Activated T-cell treated with anti-CD3 and anti-CD28 coated beads, Interleukin-2, amount 50 U/mL, for 4 hours (primary cell): Measurements from ENCODE around the gene KCNJ11. TPM values are rescaled to one million over a fixed set of nuclear protein-coding genes. Genes with fewer than 3 reads are reported as not detected.

Source experiments
- ATAC-seq, 2 donors: fragments of 200-7000 bp; cut with Tn5 transposase; one replicate each; pipeline ENCODE4 v1.10.0; 2021
- DNase-seq: peaks from one replicate; pipeline ENCODE4 v3.0.0-alpha.2; 2020
- H3K27me3 Mint-ChIP-seq: one replicate; pipeline ENCODE4 v1.8.0; 2021; ENCODE audit warnings: low read depth, mixed read lengths
- H3K36me3 Mint-ChIP-seq: one replicate; pipeline ENCODE4 v1.8.0; 2022; ENCODE audit warnings: mixed read lengths; ENCODE audit not compliant: insufficient read depth
- H3K4me1 Mint-ChIP-seq: one replicate; pipeline ENCODE4 v1.8.0; 2021; ENCODE audit warnings: low read depth, mixed read lengths
- H3K4me3 Mint-ChIP-seq: one replicate; pipeline ENCODE4 v1.8.0; 2021; ENCODE audit warnings: mild to moderate bottlenecking, moderate library complexity, mixed read lengths
- H3K9me3 Mint-ChIP-seq: one replicate; pipeline ENCODE4 v1.8.0; 2021; ENCODE audit warnings: mixed read lengths
- total RNA-seq, 3 donors: library from RNA; stranded (reverse); gene quantifications; one replicate each; pipeline ENCODE4 v1.2.1, GENCODE V29; 2021

The KCNJ11 gene
- total RNA-seq, 3 donors from 2014 or later, result 0.60 to 0.95 (median 0.68) TPM

DNA sequence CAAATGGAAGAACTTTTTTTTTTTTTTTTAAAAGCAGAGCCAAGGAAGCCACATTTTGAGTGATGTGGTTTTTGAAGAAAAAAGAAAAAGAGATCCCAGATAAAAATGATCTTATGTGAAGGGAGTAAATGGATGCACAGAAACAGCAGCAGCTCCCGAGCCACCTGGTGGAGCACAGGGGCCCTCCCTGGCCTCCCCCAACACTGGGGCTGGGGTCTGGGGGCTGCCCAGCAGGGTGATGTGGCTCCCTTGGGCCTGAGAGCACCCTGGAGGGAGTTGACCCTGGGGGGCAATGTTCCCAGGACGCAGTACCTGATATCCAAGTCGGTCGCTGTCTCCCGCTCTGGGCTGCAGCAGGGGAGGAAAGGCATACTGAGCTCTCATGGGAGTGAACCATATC, 26.5 kb upstream of the KCNJ11 start:
- DNase-seq (no peak), ATAC-seq (no peak)
- Mint-ChIP-seq H3K36me3 (no peaks in the 10 kb centered on the region), H3K9me3 (no peaks in the 10 kb centered on the region), H3K4me1 (peaks cover 2% of the 10 kb centered on the region), H3K27me3 (peaks cover 31% of the 10 kb centered on the region), H3K4me3 (no peak overlapping the region)

DNA sequence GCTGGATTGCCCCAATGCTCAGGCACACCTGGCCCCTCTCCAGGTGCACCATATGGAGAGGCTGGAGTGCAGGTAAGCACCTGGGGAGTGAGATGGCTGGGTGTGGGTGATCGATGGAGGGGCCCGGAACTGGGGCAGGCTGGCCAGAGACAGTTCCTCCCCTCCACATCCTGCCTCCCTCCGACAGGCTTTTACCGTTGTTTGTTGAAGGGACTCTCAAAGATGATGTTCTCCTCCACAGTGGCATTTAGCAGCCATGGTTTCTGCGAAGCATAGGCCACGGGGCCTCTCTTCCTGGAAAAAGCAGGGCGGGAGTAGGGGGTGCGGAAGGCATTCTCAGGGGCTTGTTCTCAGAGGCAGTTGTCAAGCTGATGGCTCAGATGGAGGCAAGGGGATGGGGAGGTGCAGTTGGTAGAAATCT, 25.9 kb upstream of the KCNJ11 start:
- DNase-seq, result no peak
- H3K4me3 Mint-ChIP-seq, result no peak overlapping the region
- peaks cover 31% of the 10 kb centered on the region for H3K27me3 Mint-ChIP-seq
- peaks cover 2% of the 10 kb centered on the region for H3K4me1 Mint-ChIP-seq
- ATAC-seq, result no peak
- no peaks in the 10 kb centered on the region for H3K9me3 Mint-ChIP-seq
- no peaks in the 10 kb centered on the region for H3K36me3 Mint-ChIP-seq

DNA sequence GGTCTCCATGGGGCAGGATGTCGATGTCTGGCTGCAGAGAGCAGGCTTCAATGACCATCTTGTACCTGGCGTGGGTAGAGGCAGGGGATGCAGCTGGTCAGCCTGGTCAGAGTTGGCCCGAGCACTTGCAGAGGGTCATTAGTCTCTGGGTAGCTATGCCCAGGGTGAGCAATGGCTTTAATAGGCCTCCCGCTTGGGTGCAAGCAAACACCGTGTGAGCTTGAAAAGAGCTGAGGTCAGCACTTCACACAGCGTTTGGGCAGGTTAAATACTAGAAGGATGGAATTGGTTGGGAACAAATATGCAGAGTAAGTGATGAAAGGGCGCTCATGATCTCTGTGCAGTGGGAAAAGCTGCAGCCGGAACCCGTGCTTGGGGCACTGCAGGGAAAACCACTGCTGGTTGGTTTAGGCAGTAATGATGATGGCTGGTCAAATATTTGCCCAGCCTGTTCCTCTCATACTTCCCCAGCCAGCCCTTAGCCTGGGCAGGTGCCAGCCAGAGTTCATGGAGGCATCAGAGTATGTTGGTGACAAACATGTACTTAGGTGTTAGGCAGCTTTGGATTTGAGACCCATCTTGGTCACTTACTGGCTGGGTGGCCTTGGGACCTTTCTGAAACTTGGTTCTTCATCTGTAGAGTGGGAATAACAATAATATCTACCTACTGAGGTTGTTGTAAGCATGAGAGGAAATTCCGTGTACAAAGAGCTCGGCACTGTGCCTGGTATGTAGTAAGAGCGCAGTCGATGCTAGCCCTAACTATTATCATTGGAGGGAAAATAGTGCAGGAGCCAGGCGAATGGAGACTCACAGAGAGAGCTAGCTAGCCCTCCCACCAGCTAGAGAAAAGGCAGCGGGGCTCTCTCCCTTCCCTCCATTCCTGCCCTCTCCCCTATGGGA, 25.2 kb upstream of the KCNJ11 start:
- no peak for DNase-seq
- H3K4me3 Mint-ChIP-seq, result no peak overlapping the region
- no peaks in the 10 kb centered on the region for H3K36me3 Mint-ChIP-seq
- ATAC-seq, result no peak
- H3K9me3 Mint-ChIP-seq, result no peaks in the 10 kb centered on the region
- H3K4me1 Mint-ChIP-seq, result peaks cover 2% of the 10 kb centered on the region
- H3K27me3 Mint-ChIP-seq, result peaks cover 30% of the 10 kb centered on the region

DNA sequence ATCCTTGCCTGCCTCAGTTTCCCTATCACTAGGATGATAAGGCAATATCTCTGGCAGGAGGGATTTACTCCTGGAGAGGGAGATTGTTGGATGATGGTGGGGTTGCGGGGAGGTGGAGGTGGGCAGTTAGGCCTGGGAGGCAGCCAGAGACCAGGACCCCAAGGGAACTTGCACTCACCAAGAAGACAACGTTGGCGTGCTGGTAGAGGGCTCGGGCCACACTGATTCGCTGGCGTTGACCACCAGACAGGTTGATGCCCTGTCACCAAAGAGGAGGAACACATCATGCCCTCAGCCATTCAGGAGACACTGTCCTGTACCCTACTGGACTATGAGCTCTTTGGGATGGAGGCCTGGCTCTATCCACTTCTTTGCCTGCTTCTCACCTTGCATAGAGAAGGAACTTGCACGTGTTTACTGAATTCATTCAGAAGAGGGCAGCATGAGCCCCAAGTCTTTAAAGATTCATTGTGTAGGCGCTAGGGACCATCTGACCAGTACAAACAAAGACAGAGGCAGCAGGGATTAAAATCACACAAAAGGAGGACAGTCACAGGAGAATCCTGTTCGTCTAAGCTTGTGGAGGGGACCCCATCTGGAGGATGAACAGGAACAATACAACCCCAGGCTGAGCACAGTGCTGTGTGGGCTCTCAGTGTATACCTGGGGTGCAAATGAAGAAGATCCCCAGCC, 24.2 kb upstream of the KCNJ11 start:
- no peak for ATAC-seq
- Mint-ChIP-seq H3K36me3 (no peaks in the 10 kb centered on the region), H3K27me3 (peaks cover 24% of the 10 kb centered on the region), H3K4me1 (peaks cover 2% of the 10 kb centered on the region), H3K4me3 (no peak overlapping the region), H3K9me3 (no peaks in the 10 kb centered on the region)
- DNase-seq, result no peak

DNA sequence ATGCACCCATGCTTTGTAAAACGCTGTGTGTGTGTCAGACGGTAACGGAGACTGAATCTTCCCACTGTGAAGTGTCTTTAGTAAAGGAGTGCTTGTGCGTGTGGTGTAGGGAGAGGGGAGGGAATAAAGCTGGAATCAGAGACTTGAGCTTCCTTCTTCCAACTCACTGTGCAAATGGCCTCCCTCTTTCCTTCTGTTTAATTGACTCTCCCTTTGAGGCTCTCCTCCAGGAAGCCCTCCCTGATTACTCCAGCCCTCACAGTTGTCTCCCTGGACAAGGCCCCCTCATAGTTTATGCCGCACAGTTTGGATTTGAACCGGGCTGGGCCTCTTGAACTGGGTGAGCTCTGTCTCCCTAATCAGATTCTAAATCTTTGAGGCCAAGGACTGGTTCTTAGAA, 23.0 kb upstream of the KCNJ11 start:
- no peaks in the 10 kb centered on the region for H3K36me3 Mint-ChIP-seq

DNA sequence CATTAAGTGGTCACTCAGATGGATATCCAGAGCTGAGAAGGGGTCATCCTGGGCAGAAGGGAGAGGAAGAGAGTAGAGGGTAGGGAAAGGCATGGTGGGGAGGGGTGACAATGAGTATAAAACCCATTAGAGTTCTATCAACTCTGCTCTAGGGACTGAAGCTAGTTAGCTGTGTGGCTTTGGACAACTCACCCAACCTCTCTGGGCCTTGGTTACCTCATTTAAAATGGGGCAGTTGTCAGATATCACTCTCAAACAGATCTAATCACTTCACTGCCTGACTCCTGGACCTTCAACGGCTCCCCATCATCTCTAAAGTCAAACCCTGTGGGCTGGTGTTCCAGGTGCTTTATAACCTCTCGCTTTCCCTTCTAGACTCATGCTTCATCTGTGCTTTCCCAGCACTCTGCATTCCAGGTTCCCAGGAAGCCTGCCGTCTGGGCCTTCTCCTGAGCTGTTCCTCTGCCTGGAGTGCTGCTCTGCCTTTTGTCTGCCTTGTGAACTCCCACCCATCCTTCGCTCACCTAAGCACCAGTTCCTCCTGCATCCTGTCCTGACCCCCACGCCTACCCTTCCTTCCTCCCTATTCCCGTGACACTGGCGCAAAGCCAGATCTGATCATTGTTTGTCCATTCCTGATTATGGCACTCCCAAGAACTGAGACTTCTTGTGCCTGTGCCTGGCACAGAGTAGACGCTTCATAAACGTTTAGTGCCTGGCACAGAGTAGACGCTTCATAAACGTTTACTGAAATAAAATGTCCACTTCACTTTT, 22.3 kb upstream of the KCNJ11 start:
- peaks cover 2% of the 10 kb centered on the region for H3K4me1 Mint-ChIP-seq
- H3K4me3 Mint-ChIP-seq, result no peak overlapping the region
- no peaks in the 10 kb centered on the region for H3K36me3 Mint-ChIP-seq
- DNase-seq, result no peak
- no peaks in the 10 kb centered on the region for H3K9me3 Mint-ChIP-seq
- H3K27me3 Mint-ChIP-seq, result peaks cover 20% of the 10 kb centered on the region
- ATAC-seq, result no peak

More for the DNA sequence above, 23.0 kb upstream of the KCNJ11 start:
- Mint-ChIP-seq H3K4me3 (no peak overlapping the region), H3K27me3 (peaks cover 23% of the 10 kb centered on the region), H3K4me1 (peaks cover 2% of the 10 kb centered on the region), H3K9me3 (no peaks in the 10 kb centered on the region)
- DNase-seq (no peak), ATAC-seq (no peak)

DNA sequence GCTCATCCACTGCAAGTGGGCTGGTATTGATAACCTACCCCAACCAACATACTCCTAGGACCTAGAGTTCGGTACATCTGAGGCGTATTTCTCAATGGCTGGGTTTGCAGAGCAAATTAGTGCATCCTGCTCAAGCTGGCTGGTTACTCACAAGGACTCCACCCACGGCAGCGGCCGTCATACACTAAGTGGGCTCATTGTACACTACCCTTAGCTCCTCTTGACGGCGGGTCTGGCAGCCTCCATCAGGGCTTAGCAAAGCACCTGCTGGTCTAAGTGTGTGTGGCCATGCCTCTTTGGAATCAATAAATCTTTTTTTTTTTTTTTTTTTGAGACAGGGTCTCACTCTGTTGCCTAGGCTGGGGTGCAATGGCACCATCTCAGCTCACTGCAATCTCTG, 20.2 kb upstream of the KCNJ11 start:
- ATAC-seq (no peak), DNase-seq (no peak)
- Mint-ChIP-seq H3K36me3 (no peaks in the 10 kb centered on the region), H3K4me1 (no peaks in the 10 kb centered on the region), H3K27me3 (peaks cover 7% of the 10 kb centered on the region), H3K9me3 (no peaks in the 10 kb centered on the region), H3K4me3 (no peak overlapping the region)

DNA sequence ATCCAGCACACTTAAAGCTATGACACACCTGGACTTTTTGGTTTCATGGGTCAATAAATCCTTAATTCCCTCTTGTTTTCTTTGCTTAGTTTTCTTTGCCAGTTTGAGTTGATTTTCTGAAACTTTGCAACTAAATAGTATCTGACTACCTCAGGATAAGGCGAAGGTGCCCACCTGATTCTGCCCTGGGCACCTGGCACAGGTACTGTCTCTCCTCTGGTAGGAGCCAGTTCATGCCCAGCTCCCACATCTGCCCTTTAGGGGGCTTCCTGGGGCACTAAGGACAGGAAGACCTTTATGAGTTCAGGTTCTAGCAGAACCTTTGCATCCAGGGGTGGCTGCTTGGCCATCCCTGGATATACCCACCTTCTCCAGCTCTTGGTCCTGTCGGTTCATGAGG, 19.6 kb upstream of the KCNJ11 start:
- Mint-ChIP-seq H3K36me3 (no peaks in the 10 kb centered on the region), H3K4me1 (no peaks in the 10 kb centered on the region), H3K4me3 (no peak overlapping the region), H3K27me3 (peaks cover 2% of the 10 kb centered on the region), H3K9me3 (no peaks in the 10 kb centered on the region)
- ATAC-seq, result no peak
- DNase-seq, result no peak

DNA sequence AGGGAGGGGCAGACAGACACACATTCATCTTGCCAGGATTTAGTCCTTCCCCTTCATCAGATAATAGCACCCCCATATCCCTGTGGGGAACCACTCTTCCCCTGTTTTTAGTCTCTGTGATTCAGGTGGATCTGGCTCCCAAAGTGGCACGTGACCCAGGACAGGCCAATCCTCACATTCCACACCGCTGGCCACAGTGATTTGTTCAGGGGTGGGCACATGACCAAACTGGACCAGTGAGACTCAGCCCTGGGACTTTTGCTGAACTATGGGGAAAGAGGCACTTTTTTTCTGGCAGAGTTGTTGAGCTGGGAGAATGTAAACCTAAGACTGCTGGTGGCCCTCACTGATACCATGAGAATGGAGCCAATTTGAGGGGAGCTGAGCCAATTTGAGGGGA, 19.1 kb upstream of the KCNJ11 start:
- Mint-ChIP-seq H3K4me1 (no peaks in the 10 kb centered on the region), H3K27me3 (no peaks in the 10 kb centered on the region)

DNA sequence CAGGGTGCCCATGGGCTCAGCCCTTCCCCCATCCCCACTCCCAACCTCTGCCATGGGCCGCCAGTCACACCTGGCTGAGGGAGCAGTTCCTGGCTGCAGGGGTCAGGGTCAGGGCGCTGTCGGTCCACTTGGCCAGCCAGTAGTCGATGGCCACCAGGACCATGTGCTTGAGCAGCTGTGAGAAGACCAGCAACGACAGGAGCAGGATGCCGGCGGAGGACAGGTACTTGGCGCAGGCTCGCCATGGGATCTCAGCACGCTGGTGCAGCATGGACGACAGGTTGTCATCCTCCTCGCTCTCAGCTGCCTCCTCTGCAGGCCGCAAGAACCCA, 18.3 kb upstream of the KCNJ11 start:
- Mint-ChIP-seq H3K4me1 (no peaks in the 10 kb centered on the region), H3K4me3 (no peak overlapping the region), H3K27me3 (no peaks in the 10 kb centered on the region), H3K36me3 (no peaks in the 10 kb centered on the region), H3K9me3 (no peaks in the 10 kb centered on the region)
- no peak for ATAC-seq
- DNase-seq, result no peak

More for the DNA sequence above, 19.1 kb upstream of the KCNJ11 start:
- no peak for DNase-seq
- Mint-ChIP-seq H3K36me3 (no peaks in the 10 kb centered on the region), H3K4me3 (no peak overlapping the region), H3K9me3 (no peaks in the 10 kb centered on the region)
- ATAC-seq, result no peak

DNA sequence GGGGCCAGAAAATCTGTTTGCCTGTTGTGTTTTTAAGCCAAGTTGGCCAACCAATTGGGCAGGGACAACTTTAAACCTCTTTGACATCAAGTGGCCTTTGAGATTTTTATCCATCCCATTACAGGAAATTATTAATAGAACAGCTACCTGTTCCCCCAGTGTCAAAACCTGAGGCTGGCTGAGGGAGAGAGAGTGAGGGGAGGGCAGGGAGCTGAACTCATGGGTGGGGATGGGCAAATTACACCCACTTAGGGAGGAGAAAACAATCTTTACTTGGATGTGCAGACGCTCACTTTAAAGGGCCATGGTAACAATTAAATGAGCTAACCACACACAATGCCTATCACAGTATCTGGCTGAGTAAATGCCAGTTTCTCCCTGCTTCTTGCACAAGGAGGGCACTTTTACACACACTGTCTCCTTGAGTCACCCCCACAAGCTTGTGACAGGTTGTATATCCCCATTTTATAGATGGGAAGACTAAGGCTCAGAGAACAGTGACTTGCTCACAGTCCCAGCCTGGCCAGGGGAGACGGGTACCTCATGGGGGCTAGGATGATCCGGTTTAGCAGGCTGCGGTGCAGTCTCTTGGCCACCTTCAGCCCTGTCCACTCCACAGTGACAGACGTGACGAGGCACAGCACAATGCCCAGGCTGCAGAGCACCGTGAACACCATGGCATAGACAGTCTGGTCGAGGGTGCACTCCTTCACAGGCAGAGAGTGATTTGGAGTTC, 17.8 kb upstream of the KCNJ11 start:
- ATAC-seq (no peak), DNase-seq (no peak)
- no peak overlapping the region for H3K4me3 Mint-ChIP-seq
- no peaks in the 10 kb centered on the region for H3K27me3 Mint-ChIP-seq
- H3K4me1 Mint-ChIP-seq, result no peaks in the 10 kb centered on the region
- no peaks in the 10 kb centered on the region for H3K36me3 Mint-ChIP-seq
- no peaks in the 10 kb centered on the region for H3K9me3 Mint-ChIP-seq

DNA sequence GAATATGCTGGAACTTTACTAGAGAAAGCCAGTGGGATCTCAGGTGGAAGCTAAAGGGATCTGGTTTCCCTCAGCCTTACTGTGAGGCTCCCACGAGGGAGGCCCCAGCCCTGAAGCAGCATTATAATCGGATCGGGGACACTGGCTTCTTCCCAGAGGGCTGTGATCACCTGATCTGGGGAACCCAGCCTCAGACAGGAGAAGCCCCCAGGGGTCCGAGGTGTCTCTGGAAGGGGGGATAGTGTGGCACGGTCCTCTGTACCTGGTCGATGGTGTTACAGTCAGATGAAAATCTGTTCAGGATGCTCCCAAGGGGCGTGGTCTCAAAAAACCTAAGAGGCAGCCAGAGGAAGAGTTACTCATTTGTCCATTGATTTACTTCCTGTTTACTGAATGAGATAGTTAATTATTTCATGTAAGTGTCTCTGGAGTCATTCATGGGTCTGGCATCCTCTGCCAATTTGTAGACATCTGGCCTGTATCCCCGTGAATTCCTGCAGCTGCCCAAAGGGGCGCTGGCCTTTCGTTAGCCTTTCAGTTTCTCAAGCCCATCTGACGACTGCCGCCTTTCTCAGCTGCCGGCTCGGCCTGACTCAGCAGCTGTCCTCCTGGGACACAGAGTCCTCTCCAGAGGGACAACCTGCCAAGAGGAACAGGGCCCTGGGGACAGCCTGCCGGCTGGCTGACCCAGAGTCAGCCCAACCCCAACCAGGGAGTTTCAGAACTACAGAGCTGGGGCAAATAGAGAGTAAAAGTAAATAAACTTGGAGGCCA, 17.0 kb upstream of the KCNJ11 start:
- DNase-seq, result no peak
- H3K4me1 Mint-ChIP-seq, result no peaks in the 10 kb centered on the region

DNA sequence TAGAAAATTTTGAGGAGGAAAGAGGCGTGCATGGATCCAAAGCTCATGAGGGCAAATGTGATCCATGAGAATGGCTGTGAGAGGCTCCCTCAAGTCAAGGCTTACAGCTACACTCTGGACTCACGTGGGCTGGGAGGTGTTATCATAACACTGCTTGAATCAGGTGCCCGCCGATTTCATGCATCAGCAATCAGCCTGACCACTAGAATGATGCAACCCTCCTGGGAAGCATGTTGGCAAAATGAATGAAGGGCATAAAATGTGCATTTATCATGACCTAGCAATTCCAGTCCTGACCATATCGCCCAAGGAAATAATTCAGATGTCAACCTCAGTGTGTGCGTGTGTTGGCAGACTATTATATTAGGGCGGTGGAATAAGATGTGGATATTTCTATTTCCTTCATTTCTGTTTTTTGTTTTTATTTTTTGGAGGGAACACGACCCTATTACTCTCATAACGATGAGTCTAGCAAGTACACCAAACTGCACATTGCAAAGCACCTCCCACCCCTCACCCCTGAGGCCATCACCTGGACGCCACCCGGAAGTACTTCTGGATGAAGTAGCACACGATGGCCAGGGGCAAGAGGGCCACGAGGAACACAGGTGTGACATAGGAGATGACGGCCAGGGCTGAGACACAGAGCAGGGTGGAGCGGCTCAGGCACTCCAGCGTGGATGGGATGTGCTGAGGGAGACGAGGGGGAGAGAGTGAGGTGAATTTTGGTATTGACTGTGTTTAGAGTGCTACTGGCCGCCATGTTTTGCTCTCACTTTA, 15.7 kb upstream of the KCNJ11 start:
- Mint-ChIP-seq H3K4me3 (no peak overlapping the region), H3K9me3 (no peaks in the 10 kb centered on the region), H3K4me1 (no peaks in the 10 kb centered on the region), H3K36me3 (no peaks in the 10 kb centered on the region), H3K27me3 (peaks cover 2% of the 10 kb centered on the region)
- no peak for DNase-seq
- no peak for ATAC-seq

More for the DNA sequence above, 17.0 kb upstream of the KCNJ11 start:
- Mint-ChIP-seq H3K9me3 (no peaks in the 10 kb centered on the region), H3K36me3 (no peaks in the 10 kb centered on the region), H3K4me3 (no peak overlapping the region), H3K27me3 (no peaks in the 10 kb centered on the region)
- no peak for ATAC-seq
